ENCODE measurements around the gene TTLL8.

- no peak for TF ChIP-seq EP300 (IDR thresholded peaks at IDR 0.05)
- no peak for TF ChIP-seq CTCF (IDR thresholded peaks at IDR 0.05)
Observed at GRCh38 chr22:50083462-50084079, 25.5 kb upstream of the TTLL8 start.
